WTC11 (cell line): Measurements from ENCODE around the gene POU5F1. TPM values are rescaled to one million over a fixed set of nuclear protein-coding genes. Genes with fewer than 3 reads are reported as not detected.

Experiments
- ATAC-seq: fragments of 200-7000 bp; cut with Tn5 transposase; 2 replicates; pipeline ENCODE4 v1.10.0; 2021; ENCODE audit warnings: mild to moderate bottlenecking, moderate library complexity
- CTCF ChIA-PET: fragments of 300-600 bp; sonication (Branson Sonifier 250); formaldehyde crosslinking; loops from one replicate; lab custom pipeline; 2021; ENCODE audit warnings: antibody characterized with exemption; lab: Charles Lee
- POLR2A ChIA-PET: fragments of 350-600 bp; sonication (Branson Sonifier 250); formaldehyde crosslinking; loops from one replicate; lab custom pipeline; 2021; ENCODE audit warnings: antibody characterized with exemption; lab: Charles Lee
- DNase-seq: peaks from one replicate; pipeline ENCODE4 v3.0.0; 2021; ENCODE audit warnings: low spot score
- H3K27ac Mint-ChIP-seq: 2 replicates; pipeline ENCODE4 v1.8.0; 2021; ENCODE audit warnings: mixed read lengths
- H3K27me3 Mint-ChIP-seq: 2 replicates; pipeline ENCODE4 v1.8.0; 2021; ENCODE audit warnings: low read depth, mild to moderate bottlenecking, moderate library complexity, mixed read lengths
- H3K36me3 Mint-ChIP-seq: 2 replicates; pipeline ENCODE4 v1.8.0; 2021; ENCODE audit warnings: mixed read lengths
- H3K4me1 Mint-ChIP-seq: 2 replicates; pipeline ENCODE4 v1.8.0; 2022; ENCODE audit warnings: mixed read lengths
- H3K4me3 Mint-ChIP-seq: 2 replicates; pipeline ENCODE4 v1.8.0; 2021; ENCODE audit warnings: mild to moderate bottlenecking, moderate library complexity, mixed read lengths
- H3K9me3 Mint-ChIP-seq: 2 replicates; pipeline ENCODE4 v1.8.0; 2021; ENCODE audit warnings: mixed read lengths
- AR ChIP-seq: fragments of 250-450 bp; sonication (Bioruptor Pico); IDR thresholded peaks from 2 replicates; pipeline ENCODE4 v1.9.0; 2021; ENCODE audit warnings: mild to moderate bottlenecking
- ATF2 ChIP-seq: sonication (generic); formaldehyde crosslinking; IDR thresholded peaks from 2 replicates; pipeline ENCODE4 v1.8.1; 2022; ENCODE audit warnings: low read depth, missing genetic modification reagents, borderline replicate concordance
- CBFB ChIP-seq: sonication (generic); formaldehyde crosslinking; IDR thresholded peaks from 2 replicates; pipeline ENCODE4 v1.8.1; 2022; ENCODE audit warnings: mild to moderate bottlenecking, low read depth, missing genetic modification reagents
- ERG ChIP-seq: fragments of 250-450 bp; sonication (Bioruptor Pico); IDR thresholded peaks from 2 replicates; pipeline ENCODE4 v1.8.0; 2021; ENCODE audit warnings: mild to moderate bottlenecking
- GRHL2 ChIP-seq: fragments of 250-450 bp; sonication (Bioruptor Pico); IDR thresholded peaks from 2 replicates; pipeline ENCODE4 v1.8.0; 2022; ENCODE audit warnings: mild to moderate bottlenecking, moderate library complexity; ENCODE audit not compliant: insufficient replicate concordance, severe bottlenecking
- HMGXB4 ChIP-seq: sonication (generic); formaldehyde crosslinking; IDR thresholded peaks from 2 replicates; pipeline ENCODE4 v1.8.1; 2023; ENCODE audit warnings: mild to moderate bottlenecking, moderate library complexity, missing genetic modification reagents
- IRF2 ChIP-seq: sonication (generic); formaldehyde crosslinking; IDR thresholded peaks from 2 replicates; pipeline ENCODE4 v1.8.0; 2022; ENCODE audit warnings: low read depth, missing genetic modification reagents, borderline replicate concordance
- JAZF1 ChIP-seq: fragments of 250-450 bp; sonication (Bioruptor Pico); IDR thresholded peaks from 2 replicates; pipeline ENCODE4 v1.9.0; 2021; ENCODE audit warnings: moderate library complexity, mild to moderate bottlenecking, inconsistent platforms
- SP1 ChIP-seq: sonication (generic); formaldehyde crosslinking; conservative IDR thresholded peaks from 2 replicates; pipeline ENCODE4 v1.8.1; 2022; ENCODE audit warnings: missing genetic modification reagents
- STAT6 ChIP-seq: sonication (generic); formaldehyde crosslinking; conservative IDR thresholded peaks from 2 replicates; pipeline ENCODE4 v1.8.1; 2023; ENCODE audit warnings: mild to moderate bottlenecking, low read depth, missing genetic modification reagents, moderate library complexity
- TEAD1 ChIP-seq: sonication (generic); formaldehyde crosslinking; IDR thresholded peaks from 2 replicates; pipeline ENCODE4 v1.8.0; 2022; ENCODE audit warnings: mild to moderate bottlenecking, missing genetic modification reagents
- TP53 ChIP-seq: sonication (generic); formaldehyde crosslinking; IDR thresholded peaks from 2 replicates; pipeline ENCODE4 v1.8.1; 2023; ENCODE audit warnings: mild to moderate bottlenecking, missing genetic modification reagents
- USF2 ChIP-seq: sonication (generic); formaldehyde crosslinking; IDR thresholded peaks from 2 replicates; pipeline ENCODE4 v1.8.1; 2023; ENCODE audit warnings: mild to moderate bottlenecking, missing genetic modification reagents, moderate library complexity
- ZBTB21 ChIP-seq: sonication (generic); formaldehyde crosslinking; IDR thresholded peaks from 2 replicates; pipeline ENCODE4 v1.8.1; 2023; ENCODE audit warnings: mild to moderate bottlenecking, missing genetic modification reagents, borderline replicate concordance
- ZNF219 ChIP-seq: sonication (generic); formaldehyde crosslinking; IDR thresholded peaks from 2 replicates; pipeline ENCODE4 v1.8.0; 2023; ENCODE audit warnings: missing genetic modification reagents, mild to moderate bottlenecking, borderline replicate concordance
- ZNF232 ChIP-seq: sonication (generic); formaldehyde crosslinking; IDR thresholded peaks from 2 replicates; pipeline ENCODE4 v1.8.0; 2022; ENCODE audit warnings: mild to moderate bottlenecking, missing genetic modification reagents
- ZNF396 ChIP-seq: fragments of 250-450 bp; sonication (Bioruptor Pico); IDR thresholded peaks from 2 replicates; pipeline ENCODE4 v1.8.0; 2021; ENCODE audit warnings: mild to moderate bottlenecking, moderate library complexity, borderline replicate concordance
- ZNF425 ChIP-seq: fragments of 250-450 bp; sonication (Bioruptor Pico); conservative IDR thresholded peaks from 2 replicates; pipeline ENCODE4 v1.9.0; 2021; ENCODE audit warnings: mild to moderate bottlenecking
- total RNA-seq: library from RNA; stranded (reverse); gene quantifications from 3 replicates; pipeline ENCODE4 v1.2.3, GENCODE V29; 2021

POU5F1 gene
- total RNA-seq, 1 experiment from 2014 or later: 2,735 TPM

GRCh38 chr6:31174378-31174777 lies 3.9 kb upstream of the POU5F1 start:
- ATAC-seq (no peak), DNase-seq (no peak)
- H3K4me3 Mint-ChIP-seq: no peak overlapping the region
- no peaks in the 10 kb centered on the region for H3K27me3 Mint-ChIP-seq
- TF ChIP-seq GRHL2 (CRISPR knock-in tag) (no peak), SP1 (CRISPR knock-in tag) (no peak), USF2 (CRISPR knock-in tag) (no peak), STAT6 (CRISPR knock-in tag) (no peak), ZNF425 (CRISPR knock-in tag) (no peak), ZBTB21 (CRISPR knock-in tag) (no peak), TP53 (CRISPR knock-in tag) (no peak), IRF2 (CRISPR knock-in tag) (no peak), TEAD1 (CRISPR knock-in tag) (no peak), ATF2 (CRISPR knock-in tag) (no peak), JAZF1 (no peak), ZNF396 (no peak), CBFB (CRISPR knock-in tag) (no peak), ZNF232 (CRISPR knock-in tag) (no peak), ZNF219 (CRISPR knock-in tag) (no peak)
- H3K9me3 Mint-ChIP-seq: no peaks in the 10 kb centered on the region
- H3K36me3 Mint-ChIP-seq: peaks cover 15% of the 10 kb centered on the region
- H3K27ac Mint-ChIP-seq: peak overlapping the region; percentile 100
- ChIA-PET POLR2A (interaction anchor here (1.1 kb wide), 1 partner anchor 16 kb away, joined by 4 read pairs; the partner anchor contains the start of genes CCHCR1 and TCF19), CTCF (interaction anchor here (0.7 to 1.9 kb wide), 6 partner anchors 10 to 268 kb away, joined by 3 to 7 read pairs (median 4); partner anchors contain the start of gene TCF19)
- H3K4me1 Mint-ChIP-seq: peaks cover 64% of the 10 kb centered on the region

- peaks cover 62% of the 10 kb centered on the region for H3K4me1 Mint-ChIP-seq
- peak overlapping the region; percentile 81 for H3K4me3 Mint-ChIP-seq
- peak overlapping the region; percentile 100 for H3K27ac Mint-ChIP-seq
- no peak for TF ChIP-seq JAZF1
- no peak for TF ChIP-seq AR (CRISPR knock-in tag)
- TF ChIP-seq ERG: no peak
- TF ChIP-seq GRHL2 (CRISPR knock-in tag): no peak
- TF ChIP-seq ZNF425 (CRISPR knock-in tag): 0 out of 2 replicates have a peak, but pooled peaks have one; percentile 41
- no peak for TF ChIP-seq HMGXB4 (CRISPR knock-in tag)
These were observed 2.9 kb upstream of the POU5F1 start for GRCh38 chr6:31173406-31173805.

More at GRCh38 chr6:31173406-31173805, 2.9 kb upstream of the POU5F1 start:
- Mint-ChIP-seq H3K36me3 (peaks cover 25% of the 10 kb centered on the region), H3K27me3 (no peaks in the 10 kb centered on the region), H3K9me3 (no peaks in the 10 kb centered on the region)
- ChIA-PET CTCF (interaction anchor here (1.5 to 4.8 kb wide), 6 partner anchors 11 to 58 kb away, joined by 5 to 60 read pairs (median 14); partner anchors contain the start of genes CCHCR1, PSORS1C1, PSORS1C2 and TCF19), POLR2A (interaction anchor here (0.6 to 2.9 kb wide), 6 partner anchors 10 to 454 kb away, joined by 3 to 44 read pairs (median 7); partner anchors contain the start of gene TCF19)
- DNase-seq (no peak), ATAC-seq (no peak)
